ENCODE measurements around the gene MCU.
"Not testable (repeated sequence)": the region's sequence is repeated elsewhere in the genome, so short reads cannot be mapped to it uniquely, and the experiment has no call there.

MCU gene

GRCh38 chr10:72851509-72851908 is 159.6 kb downstream of the MCU start:
- DNase-seq: no peak

- no peak for DNase-seq
Observed at GRCh38 chr10:72852508-72852907, 160.6 kb downstream of the MCU start.

GRCh38 chr10:72855129-72855528 is 163.2 kb downstream of the MCU start:
- no peak for DNase-seq

GRCh38 chr10:72855790-72856189 is 163.8 kb downstream of the MCU start:
- DNase-seq: no peak

- no peak for DNase-seq
Observed at GRCh38 chr10:72858067-72858466, 166.1 kb downstream of the MCU start.

GRCh38 chr10:72862957-72863356 is 171.0 kb downstream of the MCU start:
- DNase-seq: no peak

- no peak for DNase-seq
Observed at GRCh38 chr10:72875250-72876055, 183.5 kb downstream of the MCU start.

GRCh38 chr10:72879245-72879644 is 187.3 kb downstream of the MCU start:
- DNase-seq: no peak

GRCh38 chr10:72881291-72881690 is 189.3 kb downstream of the MCU start:
- DNase-seq: no peak

- DNase-seq: no peak
Observed at GRCh38 chr10:72883861-72884260, 191.9 kb downstream of the MCU start.

GRCh38 chr10:72885953-72886352 is 194.0 kb downstream of the MCU start:
- DNase-seq: no peak

GRCh38 chr10:72886621-72887020 is 194.7 kb downstream of the MCU start:
- no peak for DNase-seq

GRCh38 chr10:72887043-72887442 is 195.1 kb downstream of the MCU start:
- no peak for DNase-seq

GRCh38 chr10:72888151-72888638 is 196.3 kb downstream of the MCU start:
- DNase-seq: no peak

- DNase-seq: no peak
Observed at GRCh38 chr10:72889391-72889831, 197.5 kb downstream of the MCU start.

- DNase-seq: no peak
Observed at GRCh38 chr10:72890086-72890485, 198.1 kb downstream of the MCU start.

- DNase-seq: no peak
Observed at GRCh38 chr10:72893136-72893798, 201.3 kb downstream of the MCU start, which contains the start of gene OIT3. TSS of gene OIT3 (plus strand) at chr10:72893739. CDS start at chr10:72893799, 60 bp downstream.

- no peak for DNase-seq
Observed at GRCh38 chr10:72895236-72895850, 203.4 kb downstream of the MCU start.

- DNase-seq: no peak
Observed at GRCh38 chr10:72898616-72899015, 206.7 kb downstream of the MCU start.

GRCh38 chr10:72899545-72899944 is 207.6 kb downstream of the MCU start:
- DNase-seq: no peak

- DNase-seq: not testable (repeated sequence)
Observed at GRCh38 chr10:72903941-72904446, 212.1 kb downstream of the MCU start.

GRCh38 chr10:72904806-72905205 is 212.9 kb downstream of the MCU start:
- DNase-seq: no peak

GRCh38 chr10:72906446-72906845 is 214.5 kb downstream of the MCU start:
- no peak for DNase-seq
